ENCODE measurements around the gene RNF207.

RNF207 gene

DNA sequence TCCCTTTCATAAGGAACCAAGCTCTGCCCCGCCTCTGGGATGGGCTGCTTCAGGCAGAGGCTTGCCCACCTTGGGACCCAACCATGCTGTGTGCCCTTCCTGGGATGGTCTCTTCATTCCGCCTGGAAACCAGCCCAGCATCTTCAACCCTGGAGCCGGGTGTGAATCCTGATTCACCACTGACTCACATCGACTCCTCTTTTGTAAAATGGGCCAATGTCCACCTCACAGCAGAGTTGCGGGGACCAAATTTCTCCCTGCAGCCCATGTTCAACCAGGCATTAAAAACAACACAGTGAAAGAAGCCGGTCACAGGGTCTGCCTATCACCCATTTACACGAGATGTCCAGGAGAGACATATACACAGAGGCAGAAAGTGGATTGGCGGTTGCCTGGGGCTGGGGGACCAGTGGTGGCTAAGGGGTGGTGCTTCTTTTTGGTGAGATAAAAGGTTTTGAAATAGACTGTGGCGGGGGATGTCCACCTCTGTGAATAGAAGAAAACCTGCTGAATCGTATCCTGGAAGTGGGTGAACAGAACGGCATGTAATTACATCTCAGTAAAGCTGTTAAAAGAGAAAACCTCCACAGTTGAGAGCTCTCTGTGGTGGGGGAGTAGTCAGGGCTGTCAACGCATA is 61.9 kb downstream of the RNF207 start:
- Histone ChIP-seq H3K4me1 (ENCODE audit: control extremely low read depth in 1 of 4, control insufficient read depth in 4 of 4, insufficient read depth in 4 of 4, low read length in 3 of 4) (no peaks in the 10 kb centered on the region), H3K4me3 (ENCODE audit: control insufficient read depth in 1 of 7, extremely low read depth in 1 of 7, insufficient read depth in 4 of 7, low read depth in 2 of 7, low read length in 6 of 7) (no peak overlapping the region), H3K36me3 (ENCODE audit: control insufficient read depth in 4 of 4, insufficient read depth in 4 of 4, low read length in 3 of 4) (peaks cover 0 to 3% (median 0%) of the 10 kb centered on the region in 4 experiments), H3K27ac (ENCODE audit: insufficient read depth in 1 of 2, low read depth in 1 of 2, low read length in 2 of 2, poor library complexity in 1 of 2, severe bottlenecking in 2 of 2) (no peak overlapping the region), H3K27me3 (replicated peaks in 2 of 5; ENCODE audit: control insufficient read depth in 4 of 5, insufficient read depth in 5 of 5, low read length in 4 of 5) (peaks cover 0 to 10% (median 2%) of the 10 kb centered on the region in 5 experiments), H3K9me3 (ENCODE audit: control extremely low read depth in 1 of 5, control insufficient read depth in 4 of 5, insufficient read depth in 2 of 5, low read depth in 1 of 5, low read length in 4 of 5) (no peaks in the 10 kb centered on the region)
- CTCF ChIA-PET, result interaction anchor here (0.6 kb wide), 1 partner anchor 10 kb away, joined by 3 read pairs; no protein-coding TSS in a partner anchor
- POLR2A ChIA-PET, result no interaction called here
- 98% methylated on average over 7 of the region's 12 CpGs for WGBS (ENCODE audit: insufficient coverage)
- no peak for DNase-seq

- Histone ChIP-seq H3K27ac (ENCODE audit: insufficient read depth in 1 of 2, low read depth in 1 of 2, low read length in 2 of 2, poor library complexity in 1 of 2, severe bottlenecking in 2 of 2) (no peak overlapping the region), H3K4me3 (ENCODE audit: control insufficient read depth in 1 of 7, extremely low read depth in 1 of 7, insufficient read depth in 4 of 7, low read depth in 2 of 7, low read length in 6 of 7) (no peak overlapping the region), H3K9me3 (ENCODE audit: control extremely low read depth in 1 of 5, control insufficient read depth in 4 of 5, insufficient read depth in 2 of 5, low read depth in 1 of 5, low read length in 4 of 5) (no peaks in the 10 kb centered on the region), H3K27me3 (replicated peaks in 2 of 5; ENCODE audit: control insufficient read depth in 4 of 5, insufficient read depth in 5 of 5, low read length in 4 of 5) (peaks cover 0 to 4% (median under 1%) of the 10 kb centered on the region in 5 experiments), H3K36me3 (ENCODE audit: control insufficient read depth in 4 of 4, insufficient read depth in 4 of 4, low read length in 3 of 4) (peaks cover 0 to 8% (median 0%) of the 10 kb centered on the region in 4 experiments), H3K4me1 (ENCODE audit: control extremely low read depth in 1 of 4, control insufficient read depth in 4 of 4, insufficient read depth in 4 of 4, low read length in 3 of 4) (no peaks in the 10 kb centered on the region)
- ChIA-PET CTCF (interaction anchor here (0.6 kb wide), 1 partner anchor 9 kb away, joined by 3 read pairs; no protein-coding TSS in a partner anchor), POLR2A (no interaction called here)
- DNase-seq, result no peak
- WGBS (ENCODE audit: insufficient coverage), result 93% methylated on average over 20 of the region's 21 CpGs
Measured at GRCh38 chr1:6268415-6268814, 62.5 kb downstream of the RNF207 start.

DNA sequence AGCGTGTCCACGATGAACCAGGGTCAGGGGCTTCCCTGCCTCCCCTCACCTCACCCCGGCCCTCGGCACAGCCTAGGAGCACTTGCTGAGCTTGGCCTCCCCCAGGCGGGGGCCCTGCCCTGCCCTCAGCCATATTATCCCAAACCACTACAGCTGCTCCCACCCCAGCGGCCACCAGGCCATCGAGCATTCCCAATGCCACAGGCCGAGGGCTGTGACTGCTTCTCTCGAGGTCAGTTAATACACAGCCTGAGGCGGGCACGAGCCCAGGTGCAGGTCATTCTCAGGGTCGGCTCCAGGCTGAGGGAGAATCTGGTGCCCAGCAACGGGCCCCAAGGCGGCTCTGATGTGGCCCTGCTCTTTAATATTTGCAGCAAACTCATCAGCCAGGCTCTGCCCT is 63.4 kb downstream of the RNF207 start:
- no peak for DNase-seq
- Histone ChIP-seq H3K4me1 (ENCODE audit: control extremely low read depth in 1 of 4, control insufficient read depth in 4 of 4, insufficient read depth in 4 of 4, low read length in 3 of 4) (no peaks in the 10 kb centered on the region), H3K36me3 (ENCODE audit: control insufficient read depth in 4 of 4, insufficient read depth in 4 of 4, low read length in 3 of 4) (peaks cover 0 to 10% (median 0%) of the 10 kb centered on the region in 4 experiments), H3K9me3 (ENCODE audit: control extremely low read depth in 1 of 5, control insufficient read depth in 4 of 5, insufficient read depth in 2 of 5, low read depth in 1 of 5, low read length in 4 of 5) (no peaks in the 10 kb centered on the region), H3K4me3 (ENCODE audit: control insufficient read depth in 1 of 7, extremely low read depth in 1 of 7, insufficient read depth in 4 of 7, low read depth in 2 of 7, low read length in 6 of 7) (no peak overlapping the region), H3K27me3 (replicated peaks in 2 of 5; ENCODE audit: control insufficient read depth in 4 of 5, insufficient read depth in 5 of 5, low read length in 4 of 5) (no peaks in the 10 kb centered on the region), H3K27ac (ENCODE audit: insufficient read depth in 1 of 2, low read depth in 1 of 2, low read length in 2 of 2, poor library complexity in 1 of 2, severe bottlenecking in 2 of 2) (no peak overlapping the region)
- 94% methylated on average over 12 of the region's 14 CpGs for WGBS (ENCODE audit: insufficient coverage)
- POLR2A ChIA-PET, result no interaction called here
- CTCF ChIA-PET, result no interaction called here

GRCh38 chr1:6269720-6270400 is 63.9 kb downstream of the RNF207 start:
- 99% methylated on average over 8 of the region's 22 CpGs for WGBS (ENCODE audit: insufficient coverage)
- CTCF ChIA-PET, result no interaction called here
- POLR2A ChIA-PET, result no interaction called here
- Histone ChIP-seq H3K4me3 (ENCODE audit: control insufficient read depth in 1 of 7, extremely low read depth in 1 of 7, insufficient read depth in 4 of 7, low read depth in 2 of 7, low read length in 6 of 7) (no peak overlapping the region), H3K36me3 (ENCODE audit: control insufficient read depth in 4 of 4, insufficient read depth in 4 of 4, low read length in 3 of 4) (peaks cover 0 to 7% (median 0%) of the 10 kb centered on the region in 4 experiments), H3K27me3 (replicated peaks in 2 of 5; ENCODE audit: control insufficient read depth in 4 of 5, insufficient read depth in 5 of 5, low read length in 4 of 5) (no peaks in the 10 kb centered on the region), H3K9me3 (ENCODE audit: control extremely low read depth in 1 of 5, control insufficient read depth in 4 of 5, insufficient read depth in 2 of 5, low read depth in 1 of 5, low read length in 4 of 5) (no peaks in the 10 kb centered on the region), H3K27ac (ENCODE audit: insufficient read depth in 1 of 2, low read depth in 1 of 2, low read length in 2 of 2, poor library complexity in 1 of 2, severe bottlenecking in 2 of 2) (no peak overlapping the region), H3K4me1 (ENCODE audit: control extremely low read depth in 1 of 4, control insufficient read depth in 4 of 4, insufficient read depth in 4 of 4, low read length in 3 of 4) (no peaks in the 10 kb centered on the region)
- DNase-seq, result no peak

DNA sequence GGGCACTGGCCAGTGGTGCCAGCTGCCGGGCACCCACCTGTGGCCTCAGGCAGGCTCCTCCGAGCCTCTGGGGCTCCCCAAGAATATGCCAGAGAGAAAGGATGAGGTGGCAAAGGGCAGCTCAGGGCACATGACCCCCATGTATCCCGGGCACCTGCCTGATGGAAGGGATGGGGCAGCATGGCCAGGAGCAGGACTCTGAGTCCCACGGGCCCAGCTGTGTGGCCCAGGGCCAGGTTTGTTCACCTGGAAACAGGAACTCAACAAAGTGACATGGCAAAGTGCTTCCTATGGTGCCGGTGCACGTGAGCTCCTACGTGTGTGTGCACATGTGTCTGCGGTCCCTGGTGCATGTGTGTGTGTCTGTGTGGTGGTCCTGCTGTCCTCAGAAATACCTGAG is 64.5 kb downstream of the RNF207 start:
- no peak overlapping the region for H3K27ac ChIP-seq (ENCODE audit: insufficient read depth in 1 of 2, low read depth in 1 of 2, low read length in 2 of 2, poor library complexity in 1 of 2, severe bottlenecking in 2 of 2)
- H3K36me3 ChIP-seq (ENCODE audit: control insufficient read depth in 4 of 4, insufficient read depth in 4 of 4, low read length in 3 of 4), result peaks cover 0 to 7% (median 0%) of the 10 kb centered on the region in 4 experiments
- CTCF ChIA-PET, result no interaction called here
- H3K4me1 ChIP-seq (ENCODE audit: control extremely low read depth in 1 of 4, control insufficient read depth in 4 of 4, insufficient read depth in 4 of 4, low read length in 3 of 4), result no peaks in the 10 kb centered on the region
- POLR2A ChIA-PET, result no interaction called here
- H3K27me3 ChIP-seq (replicated peaks in 2 of 5; ENCODE audit: control insufficient read depth in 4 of 5, insufficient read depth in 5 of 5, low read length in 4 of 5), result no peaks in the 10 kb centered on the region
- no peak overlapping the region for H3K4me3 ChIP-seq (ENCODE audit: control insufficient read depth in 1 of 7, extremely low read depth in 1 of 7, insufficient read depth in 4 of 7, low read depth in 2 of 7, low read length in 6 of 7)
- 86% methylated on average over 8 of the region's 8 CpGs for WGBS (ENCODE audit: insufficient coverage)
- H3K9me3 ChIP-seq (ENCODE audit: control extremely low read depth in 1 of 5, control insufficient read depth in 4 of 5, insufficient read depth in 2 of 5, low read depth in 1 of 5, low read length in 4 of 5), result no peaks in the 10 kb centered on the region
- no peak for DNase-seq

Measured in common myeloid progenitor, CD34-positive (primary cell).